Measurements from ENCODE around the gene SEMA4B. TPM values are rescaled to one million over a fixed set of nuclear protein-coding genes. Genes with fewer than 3 reads are reported as not detected.

Gene SEMA4B
- total and polyA plus RNA-seq, 2 donors (not counting 1 experiment from before 2014, with no cell fraction given), result 285 to 336 TPM

- Histone ChIP-seq H3K9me3 (ENCODE audit: control extremely low read depth in 1 of 3, control insufficient read depth in 2 of 3, insufficient read depth in 1 of 3, low read length in 2 of 3) (no peaks in the 10 kb centered on the region), H3K27me3 (replicated peaks in 1 of 4; ENCODE audit: control extremely low read depth in 1 of 4, control insufficient read depth in 3 of 4, insufficient read depth in 4 of 4, low read length in 3 of 4) (no peaks in the 10 kb centered on the region), H3K27ac (ENCODE audit: low read length in 2 of 2) (peak within 1 kb of the TSS; percentile 88 to 99), H3K4me2 (replicated peaks; ENCODE audit: low read depth, low read length, poor library complexity, severe bottlenecking) (peak within 1 kb of the TSS; percentile 90), H2AFZ (ENCODE audit: insufficient read depth, low read depth, low read length, poor library complexity, severe bottlenecking) (peak within 1 kb of the TSS; percentile 75), H3K4me3 (ENCODE audit: control extremely low read depth in 1 of 5, extremely low read depth in 1 of 5, insufficient read depth in 1 of 5, low read depth in 2 of 5, low read length in 4 of 5) (peak within 1 kb of the TSS; percentile 85 to 99 (median 92)), H3K79me2 (ENCODE audit: control insufficient read depth, insufficient read depth, low read length) (peaks cover 25% of the 10 kb centered on the region), H4K20me1 (ENCODE audit: control insufficient read depth, insufficient read depth, low read length, poor library complexity, severe bottlenecking) (peaks cover 18% of the 10 kb centered on the region), H3K36me3 (replicated peaks in 1 of 2; ENCODE audit: control extremely low read depth in 1 of 2, control insufficient read depth in 1 of 2, extremely low read depth in 1 of 2, insufficient read depth in 2 of 2, low read length in 1 of 2) (peaks cover 0 to 26% of the 10 kb centered on the region in 2 experiments), H3K9ac (ENCODE audit: low read length) (peak within 1 kb of the TSS; percentile 99), H3K4me1 (ENCODE audit: control insufficient read depth in 2 of 2, insufficient read depth in 2 of 2, low read length in 2 of 2) (peaks cover 40 to 50% of the 10 kb centered on the region in 2 donors)
- ChIA-PET POLR2A (interaction anchor here (0.8 to 4.8 kb wide), 12 partner anchors 13 to 154 kb away, joined by 3 to 56 read pairs (median 6); partner anchors contain the start of genes IQGAP1, NGRN and SEMA4B), CTCF (interaction anchor here (0.6 to 4.7 kb wide), 18 partner anchors 15 to 701 kb away, joined by 3 to 102 read pairs (median 6); partner anchors contain the start of genes NGRN, SEMA4B, TTLL13 and UNC45A)
- Mint-ChIP-seq H3K9me3 (ENCODE audit: insufficient read depth) (no peaks in the 10 kb centered on the region), H3K4me1 (peaks cover 47% of the 10 kb centered on the region), H3K27me3 (no peaks in the 10 kb centered on the region), H3K27ac (peak within 1 kb of the TSS; percentile 97), H3K4me3 (peak within 1 kb of the TSS; percentile 97)
- under 1% methylated on average over 40 of the region's 49 CpGs for WGBS (ENCODE audit: insufficient coverage)
- intact Hi-C loops (cut with micrococcal nuclease), result loop anchor here (1.0 to 5.0 kb wide), 8 partner anchors 14 to 168 kb away; partner anchors contain the start of genes IDH2, IQGAP1, NGRN and TTLL13
- DNase-seq (peak; percentile 98), ATAC-seq (ENCODE audit: low read depth) (no peak)
- TF ChIP-seq EZH2 (IDR thresholded peaks at IDR 0.05; ENCODE audit: borderline replicate concordance, insufficient read depth, low read depth, low read length, poor library complexity, severe bottlenecking) (no peak), CTCF (IDR thresholded peaks at IDR 0.05) (no peak)
Measured at GRCh38 chr15:90234096-90234988, 33.2 kb downstream of the SEMA4B start, which contains the start of gene GDPGP1. Gene GDPGP1 (plus strand): TSS chr15:90234209. CDS start chr15:90240909, 6,700 bp downstream.
